Measurements from ENCODE around the gene RFXANK. TPM values are rescaled to one million over a fixed set of nuclear protein-coding genes. Genes with fewer than 3 reads are reported as not detected.

RFXANK gene
- total RNA-seq: 134 and 135 TPM in 2 replicates
- long read RNA-seq, transcript RFXANK-203 (9 exons, 1,212 nt): major isoform, 17 of 50 reads
- long read RNA-seq, partial matches to known transcripts: 22 of 50 reads
- long read RNA-seq, other reads (novel, unspliced or antisense): 8 of 50 reads

- no peaks in the 10 kb centered on the region for H3K27me3 Mint-ChIP-seq
- DNase-seq (ENCODE audit: low spot score, unreplicated experiment): peak; percentile 98
- peak within 1 kb of the TSS; percentile 97 for H3K27ac Mint-ChIP-seq
- peaks cover 6% of the 10 kb centered on the region for H3K36me3 Mint-ChIP-seq (ENCODE audit: insufficient read depth)
- peaks cover 14% of the 10 kb centered on the region for H3K4me1 Mint-ChIP-seq (ENCODE audit: low read depth)
- H3K9me3 Mint-ChIP-seq (ENCODE audit: low read depth): no peaks in the 10 kb centered on the region
- TF ChIP-seq CTCF (IDR thresholded peaks at IDR 0.05; ENCODE audit: unreplicated experiment): no peak
- H3K4me3 Mint-ChIP-seq (ENCODE audit: low read depth): peak within 1 kb of the TSS; percentile 98
Observed at GRCh38 chr19:19192078-19192882, at the start of gene RFXANK, which contains the start of gene BORCS8. Gene RFXANK (plus strand): TSS chr19:19192258. CDS start chr19:19193947, 1,689 bp downstream. Gene BORCS8 (minus strand): TSS chr19:19192152. CDS start chr19:19192117, 35 bp downstream.

- Mint-ChIP-seq H3K4me3 (ENCODE audit: low read depth) (no peak overlapping the region), H3K36me3 (ENCODE audit: insufficient read depth) (no peaks in the 10 kb centered on the region), H3K27ac (peak overlapping the region; percentile 41), H3K9me3 (ENCODE audit: low read depth) (no peaks in the 10 kb centered on the region), H3K27me3 (peaks cover 22% of the 10 kb centered on the region), H3K4me1 (ENCODE audit: low read depth) (peaks cover 6% of the 10 kb centered on the region)
- no peak for TF ChIP-seq CTCF (IDR thresholded peaks at IDR 0.05; ENCODE audit: unreplicated experiment)
- no peak for DNase-seq (ENCODE audit: low spot score, unreplicated experiment)
Observed at GRCh38 chr19:19142347-19142746, 49.7 kb upstream of the RFXANK start.

- no peaks in the 10 kb centered on the region for H3K4me1 Mint-ChIP-seq (ENCODE audit: low read depth)
- no peak for TF ChIP-seq CTCF (IDR thresholded peaks at IDR 0.05; ENCODE audit: unreplicated experiment)
- peaks cover 13% of the 10 kb centered on the region for H3K27me3 Mint-ChIP-seq
- no peak for DNase-seq (ENCODE audit: low spot score, unreplicated experiment)
- H3K9me3 Mint-ChIP-seq (ENCODE audit: low read depth): no peaks in the 10 kb centered on the region
- H3K4me3 Mint-ChIP-seq (ENCODE audit: low read depth): no peak overlapping the region
- no peak overlapping the region for H3K27ac Mint-ChIP-seq
- H3K36me3 Mint-ChIP-seq (ENCODE audit: insufficient read depth): no peaks in the 10 kb centered on the region
Observed at GRCh38 chr19:19145281-19145680, 46.8 kb upstream of the RFXANK start.

- H3K4me1 Mint-ChIP-seq (ENCODE audit: low read depth): no peaks in the 10 kb centered on the region
- DNase-seq (ENCODE audit: low spot score, unreplicated experiment): peak; percentile 85
- H3K9me3 Mint-ChIP-seq (ENCODE audit: low read depth): no peaks in the 10 kb centered on the region
- no peak overlapping the region for H3K27ac Mint-ChIP-seq
- no peaks in the 10 kb centered on the region for H3K36me3 Mint-ChIP-seq (ENCODE audit: insufficient read depth)
- peaks cover 10% of the 10 kb centered on the region for H3K27me3 Mint-ChIP-seq
- peak; percentile 87 for TF ChIP-seq CTCF (IDR thresholded peaks at IDR 0.05; ENCODE audit: unreplicated experiment)
- no peak overlapping the region for H3K4me3 Mint-ChIP-seq (ENCODE audit: low read depth)
Observed at GRCh38 chr19:19145684-19146608, 46.1 kb upstream of the RFXANK start.

GRCh38 chr19:19146865-19147264 is 45.2 kb upstream of the RFXANK start:
- H3K9me3 Mint-ChIP-seq (ENCODE audit: low read depth): no peaks in the 10 kb centered on the region
- no peak for DNase-seq (ENCODE audit: low spot score, unreplicated experiment)
- no peak overlapping the region for H3K4me3 Mint-ChIP-seq (ENCODE audit: low read depth)
- H3K4me1 Mint-ChIP-seq (ENCODE audit: low read depth): no peaks in the 10 kb centered on the region
- no peak overlapping the region for H3K27ac Mint-ChIP-seq
- H3K27me3 Mint-ChIP-seq: peaks cover 9% of the 10 kb centered on the region
- no peaks in the 10 kb centered on the region for H3K36me3 Mint-ChIP-seq (ENCODE audit: insufficient read depth)
- TF ChIP-seq CTCF (IDR thresholded peaks at IDR 0.05; ENCODE audit: unreplicated experiment): no peak
